HCT116 (cell line): Measurements from ENCODE around the gene LRRC51. TPM values are rescaled to one million over a fixed set of nuclear protein-coding genes. Genes with fewer than 3 reads are reported as not detected.

Source experiments
- ATAC-seq: fragments of 200-7000 bp; cut with Tn5 transposase; 2 replicates; pipeline ENCODE4 v1.9.1; 2020; ENCODE audit warnings: mild to moderate bottlenecking, moderate library complexity
- BruUV-seq: library from RNA; stranded (reverse); fragments of 400-500 nt; replicated peaks from 2 replicates; lab custom pipeline; 2021; lab: Mats Ljungman, UMichigan
- CTCF ChIA-PET: fragments of 300-600 bp; sonication (Branson Sonifier 250); formaldehyde crosslinking; loops from one replicate; lab custom pipeline; 2021; ENCODE audit warnings: antibody characterized with exemption; lab: Charles Lee
- POLR2A ChIA-PET: fragments of 300-600, 350-600 bp; sonication (Branson Sonifier 250); formaldehyde crosslinking; loops from one replicate; lab custom pipeline; 2021; ENCODE audit warnings: antibody characterized with exemption; lab: Charles Lee
- RAD21 ChIA-PET, 2 experiments: fragments of 300-600 bp; sonication (Branson Sonifier 250); formaldehyde crosslinking; loops; one replicate each; lab custom pipeline; 2023; ENCODE audit warnings: low total read pairs in 2 of 2; ENCODE audit not compliant: uncharacterized antibody in 2 of 2, unreplicated experiment in 2 of 2, low non-redundant PET in 1 of 2; lab: Charles Lee
- DNase-seq: peaks from one replicate; pipeline ENCODE4 v3.0.0-alpha.2; 2010; ENCODE audit warnings: low read depth, low spot score
- H2AFZ ChIP-seq: fragments of 200-600 bp; shearing (Covaris generic), sonication (generic); 2 replicates; pipeline ENCODE4 v1.6.1; 2017; ENCODE audit warnings: low read depth, mixed run types, mixed read lengths, antibody characterized with exemption, low read length; ENCODE audit not compliant: poor library complexity, severe bottlenecking
- H3K27ac ChIP-seq: 2 replicates; pipeline ENCODE4 v1.5.1; 2012; ENCODE audit warnings: low read depth, low read length
- H3K27me3 ChIP-seq: fragments of 200-600 bp; sonication (generic); 2 replicates; pipeline ENCODE4 v1.6.1; 2016; ENCODE audit warnings: mixed run types, low read length, mixed read lengths; ENCODE audit not compliant: insufficient read depth
- H3K36me3 ChIP-seq, 2 experiments: fragments of 200-500 bp in 1 of 2; fragments of 200-600 bp in 1 of 2; sonication (Bioruptor generic) in 1 of 2; sonication (generic) in 1 of 2; 2 replicates each; pipeline versions ENCODE4 v1.5.1 to v1.6.1; 2014 to 2016; ENCODE audit warnings: low read length in 2 of 2, inconsistent platforms in 1 of 2, mixed read lengths in 1 of 2, mixed run types in 1 of 2; ENCODE audit not compliant: insufficient read depth in 2 of 2, control insufficient read depth in 1 of 2
- H3K4me1 ChIP-seq, 2 experiments: fragments of 200-600 bp in 1 of 2; sonication (generic) in 1 of 2; 2 replicates each; pipeline versions ENCODE4 v1.5.1 to v1.6.1; 2012 to 2017; ENCODE audit warnings: low read length in 2 of 2, inconsistent platforms in 1 of 2, mild to moderate bottlenecking in 1 of 2, mixed read lengths in 1 of 2, mixed run types in 1 of 2, moderate library complexity in 1 of 2; ENCODE audit not compliant: insufficient read depth in 2 of 2, control insufficient read depth in 1 of 2
- H3K4me2 ChIP-seq: fragments of 200-600 bp; sonication (generic); 2 replicates; pipeline ENCODE4 v1.6.1; 2017; ENCODE audit warnings: mixed run types, low read length, mixed read lengths
- H3K4me3 ChIP-seq, 2 experiments: fragments of 200-600 bp in 1 of 2; sonication (generic) in 1 of 2; replicated peaks in 1 of 2; 2 replicates each; pipeline ENCODE4 v1.5.1; 2011 to 2016; ENCODE audit warnings: low read length in 2 of 2, control low read depth in 1 of 2, low read depth in 1 of 2, mild to moderate bottlenecking in 1 of 2, mixed read lengths in 1 of 2, mixed run types in 1 of 2
- H3K79me2 ChIP-seq: fragments of 200-600 bp; sonication (generic); 2 replicates; pipeline ENCODE4 v1.6.1; 2017; ENCODE audit warnings: mild to moderate bottlenecking, mixed run types, low read length, moderate library complexity, mixed read lengths; ENCODE audit not compliant: insufficient read depth
- H3K9ac ChIP-seq: fragments of 200-600 bp; sonication (generic); 2 replicates; pipeline ENCODE4 v1.6.1; 2016; ENCODE audit warnings: low read length, mixed read lengths
- H3K9me2 ChIP-seq: fragments of 200-600 bp; sonication (generic), shearing (Covaris generic); 2 replicates; pipeline ENCODE4 v1.6.1; 2017; ENCODE audit warnings: mixed run types, mild to moderate bottlenecking, moderate library complexity; ENCODE audit not compliant: insufficient read depth
- H3K9me3 ChIP-seq, 2 experiments: fragments of 200-500 bp in 1 of 2; fragments of 200-600 bp in 1 of 2; sonication (Bioruptor generic) in 1 of 2; sonication (generic) in 1 of 2; 2 replicates each; pipeline ENCODE4 v1.6.1; 2014 to 2017; ENCODE audit warnings: low read length in 2 of 2, mixed read lengths in 2 of 2, inconsistent platforms in 1 of 2, low read depth in 1 of 2, mild to moderate bottlenecking in 1 of 2, mixed run types in 1 of 2, moderate library complexity in 1 of 2; ENCODE audit not compliant: control insufficient read depth in 1 of 2, insufficient read depth in 1 of 2
- H4K20me1 ChIP-seq: fragments of 200-600 bp; sonication (generic), shearing (Covaris generic); 2 replicates; pipeline ENCODE4 v1.6.1; 2017; ENCODE audit warnings: mixed run types, mild to moderate bottlenecking, moderate library complexity; ENCODE audit not compliant: insufficient read depth
- ATF3 ChIP-seq: IDR thresholded peaks from 2 replicates; pipeline ENCODE4 v1.6.1; 2012
- CBX3 ChIP-seq: IDR thresholded peaks from 2 replicates; pipeline ENCODE4 v1.6.1; 2012; ENCODE audit warnings: low read depth
- CEBPB ChIP-seq: IDR thresholded peaks from 2 replicates; pipeline ENCODE4 v1.6.1; 2012; ENCODE audit warnings: low read depth
- EGR1 ChIP-seq: IDR thresholded peaks from 2 replicates; pipeline ENCODE4 v1.6.1; 2012; ENCODE audit warnings: low read depth
- ELF1 ChIP-seq: IDR thresholded peaks from 2 replicates; pipeline ENCODE4 v1.6.1; 2012; ENCODE audit warnings: low read depth, borderline replicate concordance
- EZH2 ChIP-seq: fragments of 200-600 bp; sonication (generic); IDR thresholded peaks from 2 replicates; pipeline ENCODE4 v1.6.1; 2017; ENCODE audit warnings: antibody characterized with exemption, mixed run types
- EZH2phosphoT487 ChIP-seq: fragments of 200-600 bp; IDR thresholded peaks from 2 replicates; pipeline ENCODE4 v1.6.1; 2018; ENCODE audit warnings: antibody characterized with exemption, borderline replicate concordance
- JUND ChIP-seq: IDR thresholded peaks from 2 replicates; pipeline ENCODE4 v1.6.1; 2012
- MAX ChIP-seq: IDR thresholded peaks from 2 replicates; pipeline ENCODE4 v1.6.1; 2012
- POLR2A ChIP-seq: IDR thresholded peaks from 2 replicates; pipeline ENCODE4 v1.7.0; 2011; ENCODE audit warnings: borderline replicate concordance; ENCODE audit not compliant: insufficient read depth, insufficient read length; ENCODE audit errors: extremely low read depth
- RAD21 ChIP-seq: IDR thresholded peaks from 2 replicates; pipeline ENCODE4 v1.6.1; 2012; ENCODE audit warnings: low read depth, mild to moderate bottlenecking
- REST ChIP-seq: IDR thresholded peaks from 2 replicates; pipeline ENCODE4 v1.6.1; 2012; ENCODE audit warnings: low read depth
- SIN3A ChIP-seq: IDR thresholded peaks from 2 replicates; pipeline ENCODE4 v1.6.1; 2012; ENCODE audit warnings: low read depth
- SP1 ChIP-seq: IDR thresholded peaks from 2 replicates; pipeline ENCODE4 v1.6.1; 2012; ENCODE audit warnings: low read depth
- SRF ChIP-seq: IDR thresholded peaks from 2 replicates; pipeline ENCODE4 v1.6.1; 2012; ENCODE audit warnings: low read depth
- TCF7L2 ChIP-seq: IDR thresholded peaks from 2 replicates; pipeline ENCODE4 v1.7.0; 2011; ENCODE audit warnings: borderline replicate concordance, inconsistent platforms; ENCODE audit not compliant: insufficient read depth, insufficient read length; ENCODE audit errors: extremely low read depth
- YY1 ChIP-seq: IDR thresholded peaks from 2 replicates; pipeline ENCODE4 v1.6.1; 2011; ENCODE audit warnings: low read length, low read depth, moderate library complexity, mild to moderate bottlenecking; ENCODE audit not compliant: insufficient replicate concordance; ENCODE audit errors: extremely low read depth
- ZBTB33 ChIP-seq: IDR thresholded peaks from 2 replicates; pipeline ENCODE4 v1.6.1; 2011; ENCODE audit warnings: mild to moderate bottlenecking, low read length, moderate library complexity; ENCODE audit not compliant: insufficient replicate concordance; ENCODE audit errors: extremely low read depth
- ZFX ChIP-seq: fragments of 450-650 bp; IDR thresholded peaks from 2 replicates; pipeline ENCODE4 v1.6.1; 2017
- ZNF274 ChIP-seq: fragments of 200-500 bp; sonication (Bioruptor generic); IDR thresholded peaks from 2 replicates; pipeline ENCODE4 v1.6.1; 2014; ENCODE audit warnings: mild to moderate bottlenecking, low read depth, low read length, inconsistent platforms
- intact Hi-C: fragments of 100-400 bp; cut with micrococcal nuclease; formaldehyde crosslinking; loops from 2 replicates; pipeline ENCODE4 v1.10.0; 2022
- total RNA-seq: library from RNA; stranded (reverse); gene quantifications from one replicate; pipeline ENCODE4 v1.2.1, GENCODE V29; 2021; ENCODE audit not compliant: unreplicated experiment

The LRRC51 gene
- total RNA-seq, 1 experiment from 2014 or later, result 10.8 TPM

- no peak overlapping the region for H3K9ac ChIP-seq
- ChIA-PET POLR2A (no interaction called here), CTCF (interaction anchor here (0.7 to 2.8 kb wide), 9 partner anchors 8 to 289 kb away, joined by 3 to 30 read pairs (median 3); partner anchors contain the start of genes CLPB and XNDC1N), RAD21 (interaction anchor here in 1 of 2 experiments (2.1 kb wide), 1 partner anchor 120 kb away, joined by 8 read pairs; no protein-coding TSS in a partner anchor)
- no peak overlapping the region for H3K4me3 ChIP-seq
- H3K27me3 ChIP-seq, result no peaks in the 10 kb centered on the region
- H3K27ac ChIP-seq, result no peak overlapping the region
- H2AFZ ChIP-seq, result no peak overlapping the region
- H3K79me2 ChIP-seq, result no peaks in the 10 kb centered on the region
- TF ChIP-seq ZNF274 (no peak), ELF1 (no peak), SIN3A (no peak), MAX (no peak), ZBTB33 (no peak), EZH2phosphoT487 (no peak), SRF (no peak), CEBPB (no peak), RAD21 (no peak), REST (no peak), ZFX (no peak), EGR1 (no peak), YY1 (no peak), CBX3 (no peak), SP1 (no peak), JUND (no peak), POLR2A (no peak), TCF7L2 (no peak), ATF3 (no peak), EZH2 (no peak)
- no peaks in the 10 kb centered on the region for H3K36me3 ChIP-seq
- BruUV-seq, result no TSS peak
- intact Hi-C loops, result loop anchor here (1.0 kb wide), 1 partner anchor 120 kb away; no protein-coding TSS in a partner anchor
- H3K4me1 ChIP-seq, result peaks cover 0 to 14% of the 10 kb centered on the region in 2 experiments; a peak in 1 of 4 replicates
- DNase-seq (no peak), ATAC-seq (no peak)
- H3K9me3 ChIP-seq, result no peaks in the 10 kb centered on the region
- H3K9me2 ChIP-seq, result no peaks in the 10 kb centered on the region
- H4K20me1 ChIP-seq, result no peaks in the 10 kb centered on the region
- no peak overlapping the region for H3K4me2 ChIP-seq
Measured at GRCh38 chr11:72144807-72145565, 64.3 kb downstream of the LRRC51 start.
